Measurements from ENCODE around the gene CCDC93. TPM values are rescaled to one million over a fixed set of nuclear protein-coding genes. Genes with fewer than 3 reads are reported as not detected.
"Not testable (repeated sequence)": the region's sequence is repeated elsewhere in the genome, so short reads cannot be mapped to it uniquely, and the experiment has no call there.

The CCDC93 gene
- total RNA-seq, 1 donor from 2014 or later: 36.4 TPM

DNA sequence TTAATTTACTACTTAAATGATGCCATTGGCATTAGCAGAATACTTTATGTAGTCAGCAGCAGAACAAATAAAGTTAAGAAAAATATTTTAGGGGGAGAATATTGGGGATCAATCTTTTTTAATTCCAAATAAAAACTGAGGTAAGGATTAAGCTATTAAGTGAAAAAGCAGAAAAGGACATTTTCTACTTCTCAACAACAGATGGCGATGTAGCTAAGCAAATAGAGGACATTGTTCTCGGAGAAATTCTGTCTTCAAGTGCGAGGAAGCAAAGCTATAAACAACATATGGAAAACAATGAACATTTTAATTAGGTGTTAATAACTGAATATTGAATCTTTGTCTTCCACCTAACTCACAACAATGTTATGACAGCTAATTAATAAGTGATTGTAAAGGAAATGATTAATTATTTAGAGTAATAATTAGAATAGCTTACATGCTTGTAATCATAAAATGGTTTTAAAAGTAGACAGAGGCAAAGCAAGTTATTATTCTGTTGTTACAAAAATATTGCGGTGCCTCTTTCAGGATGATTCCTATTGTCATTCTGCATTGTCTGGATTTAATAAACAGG is 32.9 kb upstream of the CCDC93 start:
- no peak for DNase-seq (ENCODE audit: low spot score)

DNA sequence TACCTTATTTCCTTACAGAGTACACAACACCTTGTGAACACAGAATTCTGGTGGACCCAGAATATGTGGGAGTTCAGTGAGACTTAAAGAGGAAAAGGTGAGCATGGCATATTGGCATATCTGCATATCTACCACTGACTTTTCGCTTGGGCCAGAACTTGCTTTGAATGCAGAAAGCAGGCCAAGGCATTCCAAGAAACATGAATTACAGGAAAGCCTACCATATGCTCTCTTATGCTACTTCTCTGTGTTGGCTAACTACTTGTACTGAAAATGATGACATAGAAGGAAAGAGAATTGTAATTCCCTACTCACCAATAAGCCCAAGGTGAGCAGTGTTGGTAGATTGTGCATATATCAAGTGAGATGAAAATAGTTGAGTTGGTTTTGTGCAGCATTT is 31.4 kb upstream of the CCDC93 start:
- DNase-seq (ENCODE audit: low spot score): no peak

DNA sequence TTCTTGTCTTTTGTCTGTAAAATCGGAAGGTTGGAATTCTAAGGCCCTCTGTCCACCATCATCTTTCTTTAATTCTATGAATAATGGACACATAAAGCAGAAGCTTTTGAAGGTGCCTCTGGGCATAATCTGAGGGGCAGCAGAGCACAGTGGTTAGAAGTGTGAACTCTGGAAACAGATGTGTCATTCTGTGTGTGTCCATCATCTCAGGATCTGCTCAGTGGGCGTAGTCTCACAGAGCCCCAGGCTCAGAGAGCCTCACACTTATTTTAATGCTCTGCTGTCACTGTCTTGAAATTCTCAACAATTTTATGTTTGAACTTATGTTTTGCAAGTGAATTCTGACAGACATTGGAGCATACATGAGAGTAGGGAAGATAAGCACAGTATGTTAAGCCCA is 31.0 kb upstream of the CCDC93 start:
- no peak for DNase-seq (ENCODE audit: low spot score)

DNA sequence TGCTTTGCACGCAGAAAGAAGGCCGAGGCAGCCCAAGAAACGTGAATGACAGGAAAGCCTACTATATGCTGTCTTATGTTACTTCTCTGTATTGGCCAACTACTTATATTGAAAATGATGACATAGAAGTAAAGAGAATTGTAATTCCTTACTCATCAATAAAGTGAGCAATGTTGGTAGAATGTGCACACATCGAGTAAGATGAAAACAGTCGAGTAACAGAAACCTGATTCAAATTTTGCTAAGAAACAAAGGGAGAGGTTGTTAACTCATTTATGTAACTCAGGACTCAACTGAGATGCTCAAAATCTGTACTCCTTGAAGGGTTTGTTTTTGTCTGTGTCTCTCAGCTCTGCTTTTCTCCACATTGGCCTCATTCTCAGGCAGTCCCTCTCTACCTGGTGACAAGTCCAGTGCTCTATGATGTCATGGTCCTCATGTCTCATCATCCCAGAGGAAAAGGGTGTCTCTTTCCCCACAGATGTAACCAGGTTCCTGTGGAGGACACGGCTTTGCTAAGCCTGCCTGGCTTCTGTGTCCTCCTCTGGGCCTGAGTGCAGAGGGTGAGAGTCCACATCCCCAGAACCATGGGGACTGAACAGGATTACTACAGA is 30.3 kb upstream of the CCDC93 start:
- no peak for DNase-seq (ENCODE audit: low spot score)

DNA sequence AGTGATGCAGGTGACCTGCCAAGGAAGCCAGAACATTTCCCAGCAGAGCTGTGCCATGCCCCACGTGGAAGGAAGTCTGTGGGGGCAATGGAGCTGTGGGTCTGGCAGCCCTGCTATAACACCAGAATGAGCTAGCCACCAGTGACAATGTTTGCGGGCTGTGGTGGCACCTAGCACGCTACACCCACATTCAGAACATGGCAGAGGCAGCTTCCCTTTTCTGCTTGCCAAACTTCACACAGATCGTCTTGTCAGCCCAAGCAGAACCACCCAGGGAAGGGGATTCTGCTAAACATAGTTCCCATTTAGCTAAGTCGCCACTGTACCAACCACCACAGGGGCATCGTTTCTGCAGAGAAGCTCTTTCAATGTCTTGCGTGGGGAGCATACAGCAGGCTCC is 27.0 kb upstream of the CCDC93 start:
- DNase-seq (ENCODE audit: low spot score): no peak

DNA sequence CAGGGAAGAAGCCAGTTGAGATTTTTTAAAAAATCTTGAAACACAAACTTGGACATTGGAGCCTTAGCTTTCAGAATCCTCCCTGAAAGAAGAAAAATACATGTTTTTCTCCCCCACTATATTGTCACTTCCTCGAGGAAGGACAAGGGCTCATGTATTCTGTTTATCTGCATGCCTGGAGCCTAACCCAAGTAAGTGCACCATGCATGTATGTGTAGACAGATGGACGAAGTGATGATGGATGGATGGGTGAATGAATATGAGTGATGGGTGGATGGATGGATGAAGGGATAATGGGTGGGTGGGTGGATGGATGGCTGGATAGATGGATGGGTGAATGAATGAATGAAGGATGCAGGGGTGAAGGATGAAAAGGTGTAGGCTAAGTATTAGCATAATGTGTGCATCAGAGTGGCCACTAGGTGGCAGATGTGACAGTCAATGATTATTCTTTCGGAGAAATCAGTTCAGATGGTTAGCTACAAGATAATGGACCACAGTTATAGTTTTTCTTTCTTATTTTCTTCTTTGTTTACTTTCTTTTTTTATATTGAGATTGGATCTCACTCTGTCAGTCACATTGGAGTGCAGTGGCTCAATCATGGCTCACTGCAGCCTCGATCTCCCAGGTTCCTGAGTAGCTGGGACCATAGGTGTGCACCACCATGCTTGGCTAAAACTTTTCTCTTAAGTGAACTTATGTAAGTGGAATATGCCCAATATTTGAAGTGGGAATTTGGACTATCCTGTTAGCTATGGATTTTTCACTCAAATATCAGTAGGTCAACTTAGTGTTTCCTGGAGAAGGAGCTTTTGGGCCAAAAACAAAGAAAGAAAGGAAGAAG is 18.5 kb upstream of the CCDC93 start:
- no peak for DNase-seq (ENCODE audit: low spot score)

DNA sequence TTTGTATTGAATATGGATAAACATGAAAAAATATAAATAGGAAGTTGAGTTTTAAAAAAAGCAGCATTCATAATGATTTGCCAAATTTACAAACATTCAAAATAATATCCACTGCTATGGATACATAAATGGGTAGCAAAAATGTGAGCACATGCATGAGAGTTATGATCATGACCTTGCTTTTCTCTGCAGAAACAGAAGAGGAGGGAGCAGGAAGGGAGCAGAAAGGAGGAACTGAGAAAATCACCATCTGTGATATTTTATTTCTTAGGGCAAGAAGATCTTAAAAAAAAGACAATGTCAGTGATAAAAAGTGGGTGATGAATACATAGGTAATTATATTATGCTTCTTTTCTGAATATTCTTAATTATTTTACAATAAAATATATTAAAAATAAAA is 17.7 kb upstream of the CCDC93 start:
- no peak for DNase-seq (ENCODE audit: low spot score)

DNA sequence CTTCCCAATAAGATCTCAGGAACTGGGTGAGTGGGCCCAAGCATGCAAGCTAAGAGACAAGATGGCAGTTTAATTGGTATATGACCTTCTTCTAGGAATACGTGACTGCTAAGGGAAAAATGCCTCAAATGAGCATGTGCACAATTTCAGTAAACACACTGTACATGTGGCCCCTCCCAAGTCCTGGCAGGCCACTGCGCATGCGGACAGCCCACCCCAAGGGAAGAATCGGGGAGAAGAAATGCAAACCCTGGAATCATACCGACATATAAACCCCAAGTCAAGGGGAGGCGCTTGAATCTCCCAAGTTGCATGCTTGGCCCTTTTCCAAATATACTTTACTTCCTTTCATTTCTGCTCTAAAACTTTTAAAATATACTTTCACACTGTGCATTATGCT is 15.2 kb upstream of the CCDC93 start:
- DNase-seq (ENCODE audit: low spot score): no peak

DNA sequence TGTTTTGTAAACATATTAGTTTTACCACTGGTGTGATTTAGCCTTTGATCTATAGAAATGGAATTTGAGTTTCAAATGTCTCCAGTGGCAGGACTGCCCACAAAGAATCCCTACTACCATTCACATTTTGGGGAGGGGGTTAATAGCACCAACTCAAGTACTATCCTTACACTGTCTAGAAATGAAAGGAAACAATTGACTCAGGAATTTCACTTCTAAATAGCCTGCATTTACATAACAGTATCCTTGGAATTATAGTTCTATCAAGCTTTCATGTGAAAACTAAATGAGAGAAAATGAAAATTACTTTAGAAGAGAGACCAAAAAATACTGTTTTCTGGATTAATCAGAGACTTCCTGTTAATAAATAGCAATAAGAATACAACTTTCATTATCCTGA is 7.5 kb upstream of the CCDC93 start:
- no peak for DNase-seq (ENCODE audit: low spot score)

DNA sequence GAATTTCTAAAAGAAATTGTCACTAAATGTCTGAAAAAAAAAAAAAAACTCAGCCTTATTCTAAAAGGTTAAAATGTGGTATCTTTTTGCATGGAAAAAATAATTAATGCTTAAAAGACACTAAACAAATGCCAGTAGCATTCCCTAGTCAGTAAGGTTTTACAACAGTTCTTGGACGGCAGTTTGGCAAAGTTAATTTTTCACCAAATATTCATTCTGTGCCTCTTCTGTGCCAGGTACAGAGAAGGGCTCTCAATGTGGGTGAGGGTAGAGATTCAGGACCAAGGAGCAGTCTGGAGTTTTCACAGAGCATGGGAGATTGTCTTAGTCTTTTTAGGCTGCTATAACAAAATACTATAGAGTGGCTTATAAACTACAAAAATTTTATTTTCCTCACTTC is 6.0 kb upstream of the CCDC93 start:
- DNase-seq (ENCODE audit: low spot score): no peak

DNA sequence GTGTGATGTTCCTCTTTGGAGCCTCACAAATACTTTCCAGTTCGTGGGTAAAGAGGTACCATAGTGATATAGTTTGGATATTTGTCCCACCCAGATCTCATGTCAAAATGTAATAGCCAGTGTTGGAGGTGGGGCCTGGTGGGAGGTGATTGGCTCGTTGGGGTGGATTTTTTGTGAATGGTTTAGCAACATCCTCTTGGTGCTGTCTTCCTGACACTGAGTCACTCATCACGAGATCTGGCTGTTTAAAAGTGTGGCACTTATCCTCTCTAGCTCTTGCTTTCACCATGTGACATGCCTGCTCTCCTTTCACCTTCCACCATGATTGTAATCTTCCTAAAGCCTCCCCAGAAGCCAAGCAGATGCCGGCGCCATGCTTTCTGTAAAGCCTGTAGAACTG is 3.0 kb upstream of the CCDC93 start:
- no peak for DNase-seq (ENCODE audit: low spot score)

DNA sequence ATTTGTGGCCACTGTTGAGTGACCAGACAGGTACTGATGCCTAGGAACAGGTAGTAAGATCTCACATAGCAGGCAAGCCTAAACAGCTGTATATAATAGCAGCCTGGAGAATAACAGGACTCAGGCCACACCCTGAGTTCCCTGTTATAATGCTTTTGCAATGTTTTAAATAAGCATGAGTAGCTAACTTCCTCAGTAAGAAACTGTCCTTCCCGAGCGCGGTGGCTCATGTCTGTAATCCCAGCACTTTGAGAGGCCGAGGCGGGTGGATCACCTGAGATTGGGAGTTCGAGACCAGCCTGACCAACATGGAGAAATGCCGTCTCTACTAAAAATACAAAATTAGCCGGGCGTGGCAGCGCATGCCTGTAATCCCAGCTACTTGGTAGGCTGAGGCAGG is 1.9 kb upstream of the CCDC93 start:
- DNase-seq (ENCODE audit: low spot score): not testable (repeated sequence)

DNA sequence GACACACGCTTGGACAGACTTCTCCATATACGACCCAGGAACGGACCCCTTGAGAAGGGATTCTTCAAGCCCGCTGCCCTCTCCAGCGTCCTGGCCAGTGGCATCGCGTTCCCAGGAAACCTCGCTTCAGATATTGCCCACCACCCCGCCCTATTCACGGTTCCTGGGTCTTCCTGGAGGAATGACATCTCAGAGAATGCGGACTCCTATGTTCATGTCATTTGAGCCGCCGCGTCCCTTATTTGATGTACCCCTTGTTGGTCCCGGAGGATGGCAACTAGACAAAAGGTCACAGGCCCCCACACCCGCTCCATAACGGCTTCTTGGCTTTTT is 588 bp upstream of the CCDC93 start:
- DNase-seq (ENCODE audit: low spot score): peak; percentile 44

DNA sequence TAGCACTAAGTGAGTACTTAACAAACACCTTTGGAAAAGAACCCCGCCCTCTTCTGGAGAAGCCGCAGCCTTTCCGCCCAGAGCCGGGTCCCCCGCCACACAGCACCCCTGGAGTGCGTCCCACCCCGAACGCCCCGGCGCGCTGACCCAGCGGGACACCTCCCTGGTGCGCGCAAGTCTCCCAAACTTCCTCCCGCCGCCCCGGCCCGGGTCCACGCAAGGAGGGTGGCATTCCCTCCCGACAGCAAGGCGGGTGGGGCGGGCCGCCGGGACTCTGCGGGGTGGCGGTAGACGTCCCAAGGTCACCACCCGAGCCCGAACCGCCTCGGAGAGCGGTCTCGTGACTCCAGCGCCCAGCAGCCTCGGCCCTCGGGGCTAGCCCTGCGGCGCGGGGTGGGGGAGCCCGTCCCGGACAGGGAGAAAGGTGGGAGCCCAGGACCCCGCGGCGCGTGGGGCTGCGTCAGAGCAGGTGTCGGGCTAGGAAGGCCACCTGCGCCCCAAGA is 598 bp downstream of the CCDC93 start:
- no peak for DNase-seq (ENCODE audit: low spot score)

DNA sequence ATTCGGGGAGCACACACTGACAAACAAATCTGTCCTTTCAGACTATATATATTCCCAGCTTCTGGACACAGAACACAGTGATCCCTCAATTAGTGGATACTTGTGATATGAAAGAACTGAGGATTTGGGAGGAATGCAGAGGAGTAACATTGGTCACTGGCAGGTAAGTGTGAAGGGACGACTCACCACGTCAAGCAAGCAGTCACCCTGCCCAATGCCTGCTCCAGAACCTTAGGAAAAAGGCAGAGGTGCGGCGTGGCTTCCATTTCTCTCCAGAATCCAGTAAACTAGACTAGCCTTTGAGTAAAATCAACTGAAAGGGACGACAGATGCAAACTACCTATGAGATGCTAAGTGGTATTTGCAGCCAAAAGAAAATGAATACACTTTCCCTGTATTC is 1.1 kb downstream of the CCDC93 start:
- DNase-seq (ENCODE audit: low spot score): no peak

DNA sequence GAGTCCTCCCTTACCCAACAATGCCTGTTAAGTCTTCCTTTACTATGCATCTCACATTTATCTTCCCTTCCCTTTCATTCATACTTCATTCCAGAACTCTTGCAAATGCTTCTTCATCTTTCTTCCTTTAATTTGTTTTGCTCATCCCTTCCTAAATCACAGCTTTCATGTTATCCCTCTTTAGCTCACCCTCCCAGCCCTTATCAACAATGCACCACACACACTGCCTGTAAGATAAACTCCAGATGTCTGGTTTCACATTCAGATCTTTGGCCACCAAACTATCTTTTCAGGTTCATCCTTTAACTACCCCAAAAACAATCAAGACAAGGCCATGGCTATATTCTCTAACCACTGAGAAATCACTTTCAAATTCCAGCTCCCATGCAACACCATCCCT is 3.4 kb downstream of the CCDC93 start:
- no peak for DNase-seq (ENCODE audit: low spot score)

DNA sequence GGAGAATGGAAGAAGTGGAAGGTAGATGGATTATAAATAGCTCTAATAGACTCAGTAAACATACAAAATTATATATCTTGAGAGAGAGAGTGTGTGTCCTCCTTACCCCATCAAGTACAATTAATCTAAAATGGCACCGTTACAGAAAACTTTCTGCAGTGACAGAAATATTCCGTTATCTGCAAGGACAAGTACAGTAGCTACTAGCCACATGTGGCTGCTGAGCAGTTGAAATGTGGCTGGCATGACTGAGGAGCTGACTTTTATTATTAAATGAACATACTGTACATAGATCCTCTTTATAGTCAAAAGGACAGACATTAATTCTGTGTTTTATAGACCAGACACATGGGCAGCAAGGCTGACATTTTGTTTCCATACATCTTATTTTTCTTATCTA is 7.0 kb downstream of the CCDC93 start:
- no peak for DNase-seq (ENCODE audit: low spot score)

DNA sequence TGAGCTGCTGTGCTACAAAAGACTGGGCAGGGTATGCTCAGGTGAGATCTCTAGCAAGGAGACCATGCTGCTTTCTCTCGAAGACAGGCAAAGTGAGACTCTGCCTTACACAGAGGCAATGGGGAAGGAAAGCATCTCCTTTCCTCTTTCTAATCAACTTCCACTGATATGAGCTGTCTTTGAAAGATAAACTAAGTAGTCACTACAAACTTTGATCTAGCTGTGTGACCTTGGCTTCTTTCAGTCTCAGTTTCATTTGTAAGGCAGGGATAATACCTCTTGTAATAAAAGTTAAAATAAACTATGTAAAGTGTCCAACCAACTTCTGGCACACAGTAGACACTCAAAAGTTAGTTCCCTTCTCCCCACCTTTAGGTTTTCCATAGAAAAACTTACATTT is 7.5 kb downstream of the CCDC93 start:
- DNase-seq (ENCODE audit: low spot score): no peak

DNA sequence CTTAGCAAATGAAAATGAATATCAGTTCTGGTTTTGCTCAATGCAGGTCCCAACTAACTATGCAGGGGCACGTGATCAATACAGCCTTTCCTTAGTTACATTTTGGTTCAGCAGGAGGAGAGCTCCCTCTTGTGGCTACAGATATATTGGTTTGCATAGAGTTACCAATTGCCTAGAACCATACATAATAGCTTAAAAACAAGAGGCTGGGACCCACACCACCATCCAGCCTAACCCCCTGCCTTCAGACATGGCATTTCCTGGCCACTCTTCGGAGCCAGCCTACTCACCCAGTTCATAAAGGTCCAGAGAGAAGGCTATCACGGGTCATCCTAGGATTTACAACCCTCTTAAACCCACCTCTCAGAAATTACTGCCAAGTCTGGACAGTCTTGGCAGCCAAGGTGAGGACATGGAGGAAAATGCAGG is 10.5 kb downstream of the CCDC93 start:
- peak; percentile 64 for DNase-seq (ENCODE audit: low spot score)

DNA sequence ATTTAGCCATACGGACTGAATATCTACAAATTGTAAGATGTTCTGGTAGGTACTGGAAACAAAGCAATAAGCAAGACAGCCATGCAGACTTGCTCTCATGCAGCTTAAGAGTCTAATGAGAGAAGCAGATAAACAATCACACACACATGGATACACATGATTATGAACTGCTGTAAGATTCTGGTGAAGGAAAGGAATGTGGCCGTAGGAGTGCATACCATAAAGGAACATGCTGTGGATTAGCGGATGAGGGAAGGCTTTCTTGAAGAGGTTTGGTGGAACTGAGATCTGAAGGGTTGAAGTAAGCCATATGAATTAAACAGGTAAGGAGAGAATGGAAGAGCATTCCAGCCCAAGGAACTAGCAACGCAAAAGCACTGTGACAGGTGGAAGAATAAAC is 13.8 kb downstream of the CCDC93 start:
- no peak for DNase-seq (ENCODE audit: low spot score)

DNA sequence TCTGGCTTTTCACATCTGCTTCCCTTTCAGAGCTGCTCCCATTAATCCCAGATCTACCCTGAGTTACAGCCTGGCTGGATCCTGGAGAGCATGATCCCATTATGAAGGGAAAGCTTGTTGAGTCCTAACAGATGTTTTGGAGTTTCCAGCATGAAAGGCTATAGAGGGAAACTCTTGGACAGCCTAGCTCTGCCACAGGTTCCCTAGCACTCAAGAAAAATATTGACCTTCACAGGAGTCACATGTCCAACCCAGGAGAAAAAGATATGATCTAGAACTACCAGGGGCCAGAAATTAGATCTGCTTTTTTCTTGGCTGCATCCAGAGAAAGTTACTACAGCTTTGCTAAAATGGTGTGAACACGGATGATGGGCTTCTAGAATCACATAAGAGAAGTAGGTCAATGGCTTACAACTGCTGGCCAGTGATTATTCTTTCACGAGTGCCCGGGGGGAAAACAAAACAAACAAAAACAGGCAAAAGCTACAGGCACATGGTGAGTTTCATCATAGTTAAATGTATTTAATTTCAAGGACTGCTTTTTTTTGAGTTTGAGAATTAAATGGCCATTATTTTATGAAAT is 15.9 kb downstream of the CCDC93 start:
- DNase-seq (ENCODE audit: low spot score): no peak

DNA sequence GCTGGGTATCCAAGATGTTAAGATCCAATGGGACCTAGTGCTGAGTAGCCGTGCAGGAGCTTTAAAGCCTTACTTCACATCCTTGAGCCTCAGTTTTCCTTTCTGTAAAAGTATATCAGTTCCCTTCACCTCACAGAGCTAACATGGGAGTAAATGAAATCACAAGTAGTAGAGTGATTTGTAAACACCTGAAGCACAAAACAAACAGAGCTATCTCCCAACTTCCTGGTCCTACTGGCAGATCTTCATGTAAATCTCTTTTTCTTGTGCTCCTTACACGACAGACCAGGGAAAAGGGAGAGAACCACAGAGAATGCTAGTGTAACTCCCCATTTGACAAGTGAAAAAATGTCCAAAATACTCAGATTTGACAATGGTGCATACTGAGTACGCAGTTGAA is 17.3 kb downstream of the CCDC93 start:
- DNase-seq (ENCODE audit: low spot score): no peak

DNA sequence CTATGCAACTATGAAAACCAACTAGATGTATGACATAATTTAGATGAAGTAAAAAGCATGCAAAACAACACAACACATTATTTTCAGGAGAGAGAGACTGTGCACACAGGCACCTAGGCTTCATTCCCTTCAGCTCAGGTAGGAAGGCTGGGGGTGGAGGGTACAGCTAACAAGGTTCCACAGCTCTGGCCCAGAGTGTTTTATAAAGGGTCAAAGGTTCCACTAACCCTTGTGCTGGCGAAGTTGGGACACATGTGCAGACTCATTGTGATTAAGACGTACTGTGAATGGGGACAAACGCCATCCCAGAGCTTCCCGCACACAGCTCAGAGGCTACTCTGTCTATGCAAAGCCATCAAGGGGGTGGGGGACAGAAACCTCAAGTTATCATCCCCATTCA is 19.1 kb downstream of the CCDC93 start:
- DNase-seq (ENCODE audit: low spot score): no peak
